Natural killer cell (primary cell): Measurements from ENCODE around the gene CARS1. TPM values are rescaled to one million over a fixed set of nuclear protein-coding genes. Genes with fewer than 3 reads are reported as not detected.

Source experiments
- ATAC-seq, 3 donors: fragments of 150-1000 bp in 2 of 3; fragments of 200-7000 bp in 1 of 3; cut with Tn5 transposase; 1 replicate in 1 of 3; 2 replicates in 2 of 3; pipeline ENCODE4 v1.10.0; 2021; ENCODE audit warnings: mild to moderate bottlenecking in 2 of 3, moderate library complexity in 2 of 3
- DNase-seq, 2 donors: peaks; one replicate each; pipeline versions ENCODE4 v3.0.0 to v3.0.0-alpha.2; 2013 to 2021; ENCODE audit warnings: mixed read lengths in 1 of 2
- H3K27ac ChIP-seq: one replicate; pipeline ENCODE4 v1.5.1; 2013; ENCODE audit warnings: mild to moderate bottlenecking, low read length
- H3K27me3 ChIP-seq: one replicate; pipeline ENCODE4 v1.6.1; 2013; ENCODE audit warnings: low read length; ENCODE audit not compliant: control insufficient read depth, insufficient read depth
- H3K36me3 ChIP-seq: one replicate; pipeline ENCODE4 v1.6.1; 2013; ENCODE audit warnings: low read length; ENCODE audit not compliant: control insufficient read depth, insufficient read depth
- H3K4me1 ChIP-seq: one replicate; pipeline ENCODE4 v1.6.1; 2013; ENCODE audit warnings: low read length; ENCODE audit not compliant: control insufficient read depth, insufficient read depth
- H3K4me3 ChIP-seq: one replicate; pipeline ENCODE4 v1.5.1; 2013; ENCODE audit warnings: low read length
- H3K9me3 ChIP-seq: one replicate; pipeline ENCODE4 v1.6.1; 2013; ENCODE audit warnings: low read length; ENCODE audit not compliant: control insufficient read depth, insufficient read depth
- H3K27ac Mint-ChIP-seq, 2 donors: one replicate each; pipeline ENCODE4 v1.8.0; 2022; ENCODE audit warnings: mild to moderate bottlenecking in 2 of 2, mixed read lengths in 2 of 2, moderate library complexity in 1 of 2
- H3K27me3 Mint-ChIP-seq, 2 donors: one replicate each; pipeline ENCODE4 v1.8.0; 2022; ENCODE audit warnings: low read depth in 2 of 2, mixed read lengths in 2 of 2
- H3K36me3 Mint-ChIP-seq: one replicate; pipeline ENCODE4 v1.8.0; 2022; ENCODE audit warnings: mixed read lengths
- H3K4me1 Mint-ChIP-seq, 2 donors: one replicate each; pipeline ENCODE4 v1.8.0; 2022; ENCODE audit warnings: mixed read lengths in 2 of 2
- H3K4me3 Mint-ChIP-seq: one replicate; pipeline ENCODE4 v1.8.0; 2022; ENCODE audit warnings: mild to moderate bottlenecking, moderate library complexity, mixed read lengths
- H3K9me3 Mint-ChIP-seq, 2 donors: one replicate each; pipeline ENCODE4 v1.8.0; 2022; ENCODE audit warnings: mixed read lengths in 2 of 2
- CTCF ChIP-seq: fragments of 200-600 bp; IDR thresholded peaks from one replicate; pipeline ENCODE4 v1.8.0; 2022; ENCODE audit warnings: antibody characterized with exemption
- WGBS: methylation state at CpG from one replicate; pipeline ENCODE4 v1.1.7; 2013; ENCODE audit warnings: missing lambda C conversion rate; ENCODE audit not compliant: insufficient coverage; 5-methylcytosine and 5-hydroxymethylcytosine counted together
- intact Hi-C: fragments of 100-400 bp; cut with micrococcal nuclease; formaldehyde crosslinking; loops from one replicate; pipeline ENCODE4 v1.14.2; 2022
- total RNA-seq, 4 donors: library from RNA; stranded (reverse); fragments of 120-200 nt in 1 of 4; gene quantifications; one replicate each; pipeline versions ENCODE4 v1.2.3 to v1.2.4, GENCODE V29; 2013 to 2022

CARS1 gene
- total RNA-seq, 3 donors from 2014 or later (not counting 1 experiment from before 2014, with no cell fraction given): 47.9 to 51.3 (median 50.3) TPM

DNA sequence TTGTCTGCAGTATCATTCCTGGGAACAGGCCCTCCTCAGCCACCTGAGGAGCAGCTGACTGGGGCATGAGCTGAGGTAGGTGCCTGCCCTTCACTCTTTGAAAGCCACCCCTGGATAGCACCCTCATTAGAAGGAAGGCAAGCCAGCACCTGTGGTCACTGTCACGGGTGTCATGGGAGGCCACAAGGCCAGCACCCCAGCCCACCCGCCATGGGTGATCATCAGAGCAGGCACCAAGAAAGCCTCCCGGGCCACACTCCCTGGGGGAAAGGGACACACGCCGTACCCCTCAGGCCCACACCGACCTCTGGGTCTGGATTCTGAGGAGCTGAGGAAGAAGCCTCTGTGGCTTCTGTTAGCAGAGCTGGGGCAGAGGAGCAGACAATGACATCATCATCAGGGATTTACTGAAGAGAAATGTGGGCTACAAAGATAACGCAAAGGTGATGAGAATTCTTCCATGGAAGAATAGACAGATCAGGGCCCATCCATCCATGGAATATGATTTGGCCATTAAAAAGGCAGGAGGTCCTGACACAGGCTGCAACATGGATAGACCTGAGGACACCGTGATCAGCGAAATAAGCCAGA is 48.4 kb downstream of the CARS1 start:
- ATAC-seq (no peak), DNase-seq (no peak)
- Histone ChIP-seq H3K36me3 (peaks cover 47% of the 10 kb centered on the region), H3K9me3 (no peaks in the 10 kb centered on the region), H3K4me3 (no peak overlapping the region), H3K27ac (no peak overlapping the region), H3K4me1 (peaks cover 17% of the 10 kb centered on the region), H3K27me3 (no peaks in the 10 kb centered on the region)
- intact Hi-C loops: no loop called here
- Mint-ChIP-seq H3K9me3 (no peaks in the 10 kb centered on the region), H3K36me3 (no peaks in the 10 kb centered on the region), H3K27ac (no peak overlapping the region), H3K27me3 (no peaks in the 10 kb centered on the region), H3K4me3 (no peak overlapping the region), H3K4me1 (peaks cover 0 to 2% of the 10 kb centered on the region in 2 donors)
- whole genome bisulfite sequencing: 93% methylated on average over 9 of the region's 9 CpGs
- no peak for TF ChIP-seq CTCF

- Histone ChIP-seq H3K9me3 (no peaks in the 10 kb centered on the region), H3K4me3 (no peak overlapping the region), H3K27ac (no peak overlapping the region), H3K36me3 (peaks cover 57% of the 10 kb centered on the region), H3K27me3 (no peaks in the 10 kb centered on the region), H3K4me1 (peaks cover 3% of the 10 kb centered on the region)
- H3K27me3 Mint-ChIP-seq: no peaks in the 10 kb centered on the region
- intact Hi-C loops: no loop called here
- DNase-seq (no peak), ATAC-seq (no peak)
- no peaks in the 10 kb centered on the region for H3K36me3 Mint-ChIP-seq
- H3K4me1 Mint-ChIP-seq: no peaks in the 10 kb centered on the region
- H3K27ac Mint-ChIP-seq: no peak overlapping the region
- WGBS: 91% methylated on average over 18 of the region's 20 CpGs
- no peak for TF ChIP-seq CTCF
- no peaks in the 10 kb centered on the region for H3K9me3 Mint-ChIP-seq
- no peak overlapping the region for H3K4me3 Mint-ChIP-seq
Measured at GRCh38 chr11:3007404-3008010, 49.7 kb downstream of the CARS1 start.

- H3K27ac Mint-ChIP-seq: no peak overlapping the region
- H3K9me3 Mint-ChIP-seq: no peaks in the 10 kb centered on the region
- Histone ChIP-seq H3K4me1 (no peaks in the 10 kb centered on the region), H3K27ac (no peak overlapping the region), H3K4me3 (no peak overlapping the region), H3K9me3 (no peaks in the 10 kb centered on the region), H3K27me3 (no peaks in the 10 kb centered on the region), H3K36me3 (peaks cover 58% of the 10 kb centered on the region)
- no peaks in the 10 kb centered on the region for H3K27me3 Mint-ChIP-seq
- intact Hi-C loops: no loop called here
- ATAC-seq (no peak), DNase-seq (peak in 1 of 2 donors; percentile 60)
- WGBS: 88% methylated on average over 21 of the region's 21 CpGs
- H3K4me1 Mint-ChIP-seq: no peaks in the 10 kb centered on the region
- no peak overlapping the region for H3K4me3 Mint-ChIP-seq
- no peak for TF ChIP-seq CTCF
- H3K36me3 Mint-ChIP-seq: no peaks in the 10 kb centered on the region
Measured at GRCh38 chr11:3006505-3007260, 50.5 kb downstream of the CARS1 start.
